GM10248 (cell line): ENCODE data around the gene EPC1.

Experiments
- CTCF ChIA-PET: fragments of 300-600 bp; sonication (Branson Sonifier 250); formaldehyde crosslinking; extraction: SDS; loops from one replicate; lab custom pipeline; 2021; ENCODE audit warnings: antibody characterized with exemption; lab: Yijun Ruan, JAX
- POLR2A ChIA-PET: fragments of 350-650 bp; sonication (Branson Sonifier 250); formaldehyde crosslinking; extraction: SDS; loops from one replicate; lab custom pipeline; 2020; ENCODE audit warnings: antibody characterized with exemption; lab: Yijun Ruan, JAX
- DNase-seq: peaks from one replicate; pipeline ENCODE4 v3.0.0; 2012; ENCODE audit errors: extremely low spot score
- CTCF ChIP-seq: IDR thresholded peaks from 2 replicates; pipeline ENCODE4 v1.5.1; 2012; ENCODE audit warnings: mild to moderate bottlenecking, low read depth; ENCODE audit errors: extremely low read depth, missing control alignments, control extremely low read depth

EPC1 gene

GRCh38 chr10:32266979-32267378 is 80.0 kb downstream of the EPC1 start:
- TF ChIP-seq CTCF = no peak
- ChIA-PET POLR2A (interaction anchor here (0.6 kb wide), 1 partner anchor 30 kb away, joined by 6 read pairs; no protein-coding TSS in a partner anchor), CTCF (interaction anchor here (0.9 to 2.0 kb wide), 4 partner anchors 10 to 79 kb away, joined by 3 to 14 read pairs (median 4); no protein-coding TSS in a partner anchor)
- DNase-seq = no peak

GRCh38 chr10:32266566-32266965 is 80.4 kb downstream of the EPC1 start:
- ChIA-PET POLR2A (interaction anchor here (0.6 kb wide), 1 partner anchor 31 kb away, joined by 6 read pairs; no protein-coding TSS in a partner anchor), CTCF (interaction anchor here (0.9 to 2.0 kb wide), 4 partner anchors 10 to 79 kb away, joined by 3 to 14 read pairs (median 4); no protein-coding TSS in a partner anchor)
- no peak for TF ChIP-seq CTCF
- no peak for DNase-seq

- POLR2A ChIA-PET = no interaction called here
Measured at GRCh38 chr10:32265756-32266155, 81.2 kb downstream of the EPC1 start.

GRCh38 chr10:32263300-32263699 is 83.7 kb downstream of the EPC1 start:
- DNase-seq = no peak
- TF ChIP-seq CTCF = no peak
- ChIA-PET CTCF (no interaction called here), POLR2A (no interaction called here)

More at GRCh38 chr10:32265756-32266155, 81.2 kb downstream of the EPC1 start:
- no peak for TF ChIP-seq CTCF
- CTCF ChIA-PET = interaction anchor here (0.9 to 2.0 kb wide), 3 partner anchors 9 to 20 kb away, joined by 3 to 14 read pairs (median 3); no protein-coding TSS in a partner anchor
- no peak for DNase-seq

- DNase-seq = no peak
- CTCF ChIA-PET = interaction anchor here (0.7 to 2.0 kb wide), 7 partner anchors 8 to 108 kb away, joined by 3 to 8 read pairs (median 3); no protein-coding TSS in a partner anchor
- POLR2A ChIA-PET = no interaction called here
- no peak for TF ChIP-seq CTCF
Measured at GRCh38 chr10:32259551-32259950, 87.4 kb downstream of the EPC1 start.

GRCh38 chr10:32256613-32257437 is 90.1 kb downstream of the EPC1 start:
- ChIA-PET POLR2A (interaction anchor here (0.6 kb wide), 1 partner anchor 12 kb away, joined by 4 read pairs; no protein-coding TSS in a partner anchor), CTCF (interaction anchor here (0.6 to 4.9 kb wide), 31 partner anchors 8 to 1517 kb away, joined by 3 to 51 read pairs (median 5); no protein-coding TSS in a partner anchor)
- peak; percentile 90 for TF ChIP-seq CTCF
- DNase-seq = peak; percentile 79
